HepG2 (cell line): ENCODE measurements around the gene FUT3. TPM values are rescaled to one million over a fixed set of nuclear protein-coding genes. Genes with fewer than 3 reads are reported as not detected.

Experiments used
- BRCA1 ChIP-seq: sonication (generic); formaldehyde crosslinking; IDR thresholded peaks from 2 replicates; pipeline ENCODE4 v1.4.0; 2020; ENCODE audit warnings: missing genetic modification reagents
- FOXO1 ChIP-seq: sonication (generic); formaldehyde crosslinking; IDR thresholded peaks from 2 replicates; pipeline ENCODE4 v1.4.0; 2020; ENCODE audit warnings: missing genetic modification reagents
- HMGA1 ChIP-seq: sonication (generic); formaldehyde crosslinking; conservative IDR thresholded peaks from 2 replicates; pipeline ENCODE4 v1.4.0; 2020; ENCODE audit warnings: missing genetic modification reagents
- JUNB ChIP-seq: sonication (generic); formaldehyde crosslinking; IDR thresholded peaks from 2 replicates; pipeline ENCODE4 v1.8.0; 2022; ENCODE audit warnings: missing genetic modification reagents, mild to moderate bottlenecking, borderline replicate concordance
- JUND ChIP-seq: sonication (generic); formaldehyde crosslinking; IDR thresholded peaks from 2 replicates; pipeline ENCODE4 v1.8.0; 2022; ENCODE audit warnings: mild to moderate bottlenecking, missing genetic modification reagents
- KDM5B ChIP-seq: sonication (generic); formaldehyde crosslinking; IDR thresholded peaks from 2 replicates; pipeline ENCODE4 v1.4.0; 2020; ENCODE audit warnings: missing genetic modification reagents, mild to moderate bottlenecking, borderline replicate concordance
- SMC3 ChIP-seq: IDR thresholded peaks from 2 replicates; pipeline ENCODE4 v1.6.1; 2011; ENCODE audit warnings: low read length, improper control_type of control experiment
- SSRP1 ChIP-seq: IDR thresholded peaks from 2 replicates; pipeline ENCODE4 v1.6.1; 2016; ENCODE audit warnings: control low read depth
- TRIM22 ChIP-seq: fragments of 450-650 bp; IDR thresholded peaks from 2 replicates; pipeline ENCODE4 v1.6.1; 2017
- ZNF274 ChIP-seq: sonication (generic); formaldehyde crosslinking; IDR thresholded peaks from 2 replicates; pipeline ENCODE4 v1.5.1; 2020; ENCODE audit warnings: mild to moderate bottlenecking, missing genetic modification reagents
- ZSCAN31 ChIP-seq: sonication (generic); formaldehyde crosslinking; IDR thresholded peaks from 2 replicates; pipeline ENCODE4 v1.5.0; 2020; ENCODE audit warnings: low read depth, mild to moderate bottlenecking, missing genetic modification reagents
- polyA plus RNA-seq, 8 experiments: library from polyadenylated mRNA; depleted of rRNA in 3 of 8; stranded (reverse) in 7 of 8; unstranded in 1 of 8; fragments of >200 nt; fragmentation: Illumina TruSeq in 4 of 8; extraction: Trizol in 4 of 8; gene quantifications; 2 replicates each; pipeline versions ENCODE4 v1.2.1 to v1.2.3, GENCODE V29; 2011 to 2016; ENCODE audit warnings: low read depth in 4 of 8, missing spikeins in 1 of 8, mixed read lengths in 1 of 8; ENCODE audit not compliant: insufficient read depth in 1 of 8
- total RNA-seq, 5 experiments: library from RNA; depleted of rRNA; stranded (reverse); fragments of >200 nt; fragmentation: Illumina TruSeq; extraction: Trizol; gene quantifications; 2 replicates each; pipeline ENCODE4 v1.2.3, GENCODE V29; 2016; ENCODE audit warnings: low read depth in 1 of 5
- TF ChIP-seq, protein P1 (sequence below): sonication (generic); formaldehyde crosslinking; IDR thresholded peaks from 2 replicates; pipeline ENCODE4 v1.5.1; 2020; ENCODE audit warnings: mild to moderate bottlenecking, missing genetic modification reagents, moderate library complexity
- TF ChIP-seq, protein P2 (sequence below): conservative IDR thresholded peaks from 2 replicates; pipeline ENCODE4 v1.6.1; 2018; ENCODE audit warnings: missing genetic modification reagents
- TF ChIP-seq, protein P3 (sequence below): sonication (generic); formaldehyde crosslinking; IDR thresholded peaks from 2 replicates; pipeline ENCODE4 v1.4.0; 2020; ENCODE audit warnings: missing genetic modification reagents
- TF ChIP-seq, protein P4 (sequence below): sonication (generic); formaldehyde crosslinking; IDR thresholded peaks from 2 replicates; pipeline ENCODE4 v1.4.0; 2020; ENCODE audit warnings: mild to moderate bottlenecking, low read depth, missing genetic modification reagents

Gene FUT3
- total and polyA plus RNA-seq, 2 of the 13 experiments (the other 11 are each of a cell fraction or from before 2014, with no cell fraction given): 0.53 to 1.1 TPM

GRCh38 chr19:5805462-5806132, 45.7 kb downstream of the FUT3 start (continued):
- TF ChIP-seq, protein P1, sequence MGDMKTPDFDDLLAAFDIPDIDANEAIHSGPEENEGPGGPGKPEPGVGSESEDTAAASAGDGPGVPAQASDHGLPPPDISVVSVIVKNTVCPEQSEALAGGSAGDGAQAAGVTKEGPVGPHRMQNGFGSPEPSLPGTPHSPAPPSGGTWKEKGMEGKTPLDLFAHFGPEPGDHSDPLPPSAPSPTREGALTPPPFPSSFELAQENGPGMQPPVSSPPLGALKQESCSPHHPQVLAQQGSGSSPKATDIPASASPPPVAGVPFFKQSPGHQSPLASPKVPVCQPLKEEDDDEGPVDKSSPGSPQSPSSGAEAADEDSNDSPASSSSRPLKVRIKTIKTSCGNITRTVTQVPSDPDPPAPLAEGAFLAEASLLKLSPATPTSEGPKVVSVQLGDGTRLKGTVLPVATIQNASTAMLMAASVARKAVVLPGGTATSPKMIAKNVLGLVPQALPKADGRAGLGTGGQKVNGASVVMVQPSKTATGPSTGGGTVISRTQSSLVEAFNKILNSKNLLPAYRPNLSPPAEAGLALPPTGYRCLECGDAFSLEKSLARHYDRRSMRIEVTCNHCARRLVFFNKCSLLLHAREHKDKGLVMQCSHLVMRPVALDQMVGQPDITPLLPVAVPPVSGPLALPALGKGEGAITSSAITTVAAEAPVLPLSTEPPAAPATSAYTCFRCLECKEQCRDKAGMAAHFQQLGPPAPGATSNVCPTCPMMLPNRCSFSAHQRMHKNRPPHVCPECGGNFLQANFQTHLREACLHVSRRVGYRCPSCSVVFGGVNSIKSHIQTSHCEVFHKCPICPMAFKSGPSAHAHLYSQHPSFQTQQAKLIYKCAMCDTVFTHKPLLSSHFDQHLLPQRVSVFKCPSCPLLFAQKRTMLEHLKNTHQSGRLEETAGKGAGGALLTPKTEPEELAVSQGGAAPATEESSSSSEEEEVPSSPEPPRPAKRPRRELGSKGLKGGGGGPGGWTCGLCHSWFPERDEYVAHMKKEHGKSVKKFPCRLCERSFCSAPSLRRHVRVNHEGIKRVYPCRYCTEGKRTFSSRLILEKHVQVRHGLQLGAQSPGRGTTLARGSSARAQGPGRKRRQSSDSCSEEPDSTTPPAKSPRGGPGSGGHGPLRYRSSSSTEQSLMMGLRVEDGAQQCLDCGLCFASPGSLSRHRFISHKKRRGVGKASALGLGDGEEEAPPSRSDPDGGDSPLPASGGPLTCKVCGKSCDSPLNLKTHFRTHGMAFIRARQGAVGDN (CRISPR knock-in tag): peak; percentile 85
- TF ChIP-seq KDM5B (peak; percentile 81), TRIM22 (no peak), BRCA1 (CRISPR knock-in tag) (no peak), ZNF274 (CRISPR knock-in tag) (0 out of 2 replicates have a peak, but pooled peaks have one; percentile 38), JUND (CRISPR knock-in tag) (no peak), SMC3 (peak; percentile 58), JUNB (CRISPR knock-in tag) (no peak), FOXO1 (CRISPR knock-in tag) (0 out of 2 replicates have a peak, but pooled peaks have one; percentile 26), SSRP1 (0 out of 2 replicates have a peak, but pooled peaks have one; percentile 27), HMGA1 (CRISPR knock-in tag) (no peak), ZSCAN31 (CRISPR knock-in tag) (0 out of 2 replicates have a peak, but pooled peaks have one; percentile 69)
- TF ChIP-seq, protein P2, sequence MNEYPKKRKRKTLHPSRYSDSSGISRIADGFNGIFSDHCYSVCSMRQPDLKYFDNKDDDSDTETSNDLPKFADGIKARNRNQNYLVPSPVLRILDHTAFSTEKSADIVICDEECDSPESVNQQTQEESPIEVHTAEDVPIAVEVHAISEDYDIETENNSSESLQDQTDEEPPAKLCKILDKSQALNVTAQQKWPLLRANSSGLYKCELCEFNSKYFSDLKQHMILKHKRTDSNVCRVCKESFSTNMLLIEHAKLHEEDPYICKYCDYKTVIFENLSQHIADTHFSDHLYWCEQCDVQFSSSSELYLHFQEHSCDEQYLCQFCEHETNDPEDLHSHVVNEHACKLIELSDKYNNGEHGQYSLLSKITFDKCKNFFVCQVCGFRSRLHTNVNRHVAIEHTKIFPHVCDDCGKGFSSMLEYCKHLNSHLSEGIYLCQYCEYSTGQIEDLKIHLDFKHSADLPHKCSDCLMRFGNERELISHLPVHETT (CRISPR knock-in tag): peak; percentile 76; the same call in 1 of the 2 replicates
- TF ChIP-seq, protein P3, sequence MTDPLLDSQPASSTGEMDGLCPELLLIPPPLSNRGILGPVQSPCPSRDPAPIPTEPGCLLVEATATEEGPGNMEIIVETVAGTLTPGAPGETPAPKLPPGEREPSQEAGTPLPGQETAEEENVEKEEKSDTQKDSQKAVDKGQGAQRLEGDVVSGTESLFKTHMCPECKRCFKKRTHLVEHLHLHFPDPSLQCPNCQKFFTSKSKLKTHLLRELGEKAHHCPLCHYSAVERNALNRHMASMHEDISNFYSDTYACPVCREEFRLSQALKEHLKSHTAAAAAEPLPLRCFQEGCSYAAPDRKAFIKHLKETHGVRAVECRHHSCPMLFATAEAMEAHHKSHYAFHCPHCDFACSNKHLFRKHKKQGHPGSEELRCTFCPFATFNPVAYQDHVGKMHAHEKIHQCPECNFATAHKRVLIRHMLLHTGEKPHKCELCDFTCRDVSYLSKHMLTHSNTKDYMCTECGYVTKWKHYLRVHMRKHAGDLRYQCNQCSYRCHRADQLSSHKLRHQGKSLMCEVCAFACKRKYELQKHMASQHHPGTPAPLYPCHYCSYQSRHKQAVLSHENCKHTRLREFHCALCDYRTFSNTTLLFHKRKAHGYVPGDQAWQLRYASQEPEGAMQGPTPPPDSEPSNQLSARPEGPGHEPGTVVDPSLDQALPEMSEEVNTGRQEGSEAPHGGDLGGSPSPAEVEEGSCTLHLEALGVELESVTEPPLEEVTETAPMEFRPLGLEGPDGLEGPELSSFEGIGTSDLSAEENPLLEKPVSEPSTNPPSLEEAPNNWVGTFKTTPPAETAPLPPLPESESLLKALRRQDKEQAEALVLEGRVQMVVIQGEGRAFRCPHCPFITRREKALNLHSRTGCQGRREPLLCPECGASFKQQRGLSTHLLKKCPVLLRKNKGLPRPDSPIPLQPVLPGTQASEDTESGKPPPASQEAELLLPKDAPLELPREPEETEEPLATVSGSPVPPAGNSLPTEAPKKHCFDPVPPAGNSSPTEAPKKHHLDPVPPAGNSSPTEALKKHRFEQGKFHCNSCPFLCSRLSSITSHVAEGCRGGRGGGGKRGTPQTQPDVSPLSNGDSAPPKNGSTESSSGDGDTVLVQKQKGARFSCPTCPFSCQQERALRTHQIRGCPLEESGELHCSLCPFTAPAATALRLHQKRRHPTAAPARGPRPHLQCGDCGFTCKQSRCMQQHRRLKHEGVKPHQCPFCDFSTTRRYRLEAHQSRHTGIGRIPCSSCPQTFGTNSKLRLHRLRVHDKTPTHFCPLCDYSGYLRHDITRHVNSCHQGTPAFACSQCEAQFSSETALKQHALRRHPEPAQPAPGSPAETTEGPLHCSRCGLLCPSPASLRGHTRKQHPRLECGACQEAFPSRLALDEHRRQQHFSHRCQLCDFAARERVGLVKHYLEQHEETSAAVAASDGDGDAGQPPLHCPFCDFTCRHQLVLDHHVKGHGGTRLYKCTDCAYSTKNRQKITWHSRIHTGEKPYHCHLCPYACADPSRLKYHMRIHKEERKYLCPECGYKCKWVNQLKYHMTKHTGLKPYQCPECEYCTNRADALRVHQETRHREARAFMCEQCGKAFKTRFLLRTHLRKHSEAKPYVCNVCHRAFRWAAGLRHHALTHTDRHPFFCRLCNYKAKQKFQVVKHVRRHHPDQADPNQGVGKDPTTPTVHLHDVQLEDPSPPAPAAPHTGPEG: no peak
- TF ChIP-seq, protein P4, sequence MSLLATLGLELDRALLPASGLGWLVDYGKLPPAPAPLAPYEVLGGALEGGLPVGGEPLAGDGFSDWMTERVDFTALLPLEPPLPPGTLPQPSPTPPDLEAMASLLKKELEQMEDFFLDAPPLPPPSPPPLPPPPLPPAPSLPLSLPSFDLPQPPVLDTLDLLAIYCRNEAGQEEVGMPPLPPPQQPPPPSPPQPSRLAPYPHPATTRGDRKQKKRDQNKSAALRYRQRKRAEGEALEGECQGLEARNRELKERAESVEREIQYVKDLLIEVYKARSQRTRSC (CRISPR knock-in tag): no peak
